ENCODE results near the gene NALCN. TPM values are rescaled to one million over a fixed set of nuclear protein-coding genes. Genes with fewer than 3 reads are reported as not detected.
A peak's percentile ranks its signal among the peaks of the same experiment; 100 is the strongest.

The NALCN gene
- total and polyA plus RNA-seq, 9 donors, result 0.17 to 21.6 (median 1.4) TPM

DNA sequence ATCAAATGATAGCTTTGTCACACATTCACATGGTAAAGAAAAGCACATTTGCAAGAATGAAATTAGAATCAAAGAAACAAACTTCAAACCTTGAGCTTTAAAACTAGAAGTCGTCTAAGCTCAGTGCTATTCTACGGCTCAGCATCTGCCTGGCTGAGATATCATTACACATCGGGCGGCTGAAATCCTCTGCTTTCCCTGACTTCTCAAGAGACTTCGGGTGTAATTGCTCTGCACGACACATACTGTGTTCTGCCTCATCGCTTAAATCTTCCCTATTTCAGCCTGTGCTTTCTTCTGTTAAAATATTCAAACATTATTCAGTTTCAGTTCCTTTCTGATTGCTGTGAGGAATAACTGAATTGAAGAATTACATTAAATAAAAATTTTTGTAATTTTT is 265.3 kb downstream of the NALCN start:
- 18 to 20% (median 18%) methylated on average over 7 of the region's 7 CpGs for WGBS, 3 donors
- DNase-seq, result no peak
- H3K27ac ChIP-seq, result no peak overlapping the region
- no peaks in the 10 kb centered on the region for H3K27me3 ChIP-seq
- intact Hi-C loops (cut with DNase I), result loop anchor here in 1 of 4 donors (10.0 kb wide), 1 partner anchor 314 kb away; no protein-coding TSS in a partner anchor
- no peaks in the 10 kb centered on the region for H3K36me3 ChIP-seq
- no peaks in the 10 kb centered on the region for H3K4me1 ChIP-seq (ENCODE audit: insufficient read depth)
- TF ChIP-seq, protein P1, sequence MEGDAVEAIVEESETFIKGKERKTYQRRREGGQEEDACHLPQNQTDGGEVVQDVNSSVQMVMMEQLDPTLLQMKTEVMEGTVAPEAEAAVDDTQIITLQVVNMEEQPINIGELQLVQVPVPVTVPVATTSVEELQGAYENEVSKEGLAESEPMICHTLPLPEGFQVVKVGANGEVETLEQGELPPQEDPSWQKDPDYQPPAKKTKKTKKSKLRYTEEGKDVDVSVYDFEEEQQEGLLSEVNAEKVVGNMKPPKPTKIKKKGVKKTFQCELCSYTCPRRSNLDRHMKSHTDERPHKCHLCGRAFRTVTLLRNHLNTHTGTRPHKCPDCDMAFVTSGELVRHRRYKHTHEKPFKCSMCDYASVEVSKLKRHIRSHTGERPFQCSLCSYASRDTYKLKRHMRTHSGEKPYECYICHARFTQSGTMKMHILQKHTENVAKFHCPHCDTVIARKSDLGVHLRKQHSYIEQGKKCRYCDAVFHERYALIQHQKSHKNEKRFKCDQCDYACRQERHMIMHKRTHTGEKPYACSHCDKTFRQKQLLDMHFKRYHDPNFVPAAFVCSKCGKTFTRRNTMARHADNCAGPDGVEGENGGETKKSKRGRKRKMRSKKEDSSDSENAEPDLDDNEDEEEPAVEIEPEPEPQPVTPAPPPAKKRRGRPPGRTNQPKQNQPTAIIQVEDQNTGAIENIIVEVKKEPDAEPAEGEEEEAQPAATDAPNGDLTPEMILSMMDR (IDR thresholded peaks at IDR 0.05), result no peak
- TF ChIP-seq POLR2A (IDR thresholded peaks at IDR 0.05) (no peak), EP300 (IDR thresholded peaks at IDR 0.05) (no peak)
- no peaks in the 10 kb centered on the region for H3K9me3 ChIP-seq
- H3K4me3 ChIP-seq, result no peak overlapping the region

DNA sequence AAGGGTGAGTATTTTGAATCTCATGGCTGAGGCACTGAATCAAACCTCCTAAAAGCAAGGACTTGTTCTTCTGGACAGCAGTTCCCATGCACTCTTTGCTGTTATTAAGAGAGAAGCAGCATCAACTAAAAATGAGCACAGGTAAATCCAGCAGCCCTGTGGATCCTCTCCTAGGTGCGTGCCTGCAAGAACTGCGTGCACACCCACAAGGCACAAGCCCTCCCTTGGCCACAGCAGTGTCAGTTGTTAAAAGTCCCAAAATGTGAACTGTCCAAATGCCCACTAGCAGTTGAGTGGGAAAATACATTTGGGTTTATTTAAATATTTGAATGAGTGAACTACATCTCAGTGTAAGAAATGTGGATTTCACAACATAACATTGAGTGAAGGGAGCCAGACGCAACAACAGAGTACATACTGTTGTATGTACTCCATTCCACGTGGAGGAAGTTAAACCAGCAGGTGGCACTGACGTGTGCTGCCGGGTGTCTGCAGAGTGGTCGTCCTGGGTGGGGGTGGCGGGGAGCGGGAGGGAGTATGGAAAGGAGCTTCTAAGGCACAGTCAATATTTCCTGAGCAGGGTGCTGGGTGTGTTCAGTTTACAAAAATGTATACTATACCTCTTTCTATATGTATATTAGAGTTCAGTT is 266.4 kb downstream of the NALCN start:
- intact Hi-C loops (cut with DNase I), result loop anchor here in 2 of 4 donors (10.0 kb wide), 2 partner anchors 315 to 325 kb away; no protein-coding TSS in a partner anchor
- H3K36me3 ChIP-seq, result no peaks in the 10 kb centered on the region

DNA sequence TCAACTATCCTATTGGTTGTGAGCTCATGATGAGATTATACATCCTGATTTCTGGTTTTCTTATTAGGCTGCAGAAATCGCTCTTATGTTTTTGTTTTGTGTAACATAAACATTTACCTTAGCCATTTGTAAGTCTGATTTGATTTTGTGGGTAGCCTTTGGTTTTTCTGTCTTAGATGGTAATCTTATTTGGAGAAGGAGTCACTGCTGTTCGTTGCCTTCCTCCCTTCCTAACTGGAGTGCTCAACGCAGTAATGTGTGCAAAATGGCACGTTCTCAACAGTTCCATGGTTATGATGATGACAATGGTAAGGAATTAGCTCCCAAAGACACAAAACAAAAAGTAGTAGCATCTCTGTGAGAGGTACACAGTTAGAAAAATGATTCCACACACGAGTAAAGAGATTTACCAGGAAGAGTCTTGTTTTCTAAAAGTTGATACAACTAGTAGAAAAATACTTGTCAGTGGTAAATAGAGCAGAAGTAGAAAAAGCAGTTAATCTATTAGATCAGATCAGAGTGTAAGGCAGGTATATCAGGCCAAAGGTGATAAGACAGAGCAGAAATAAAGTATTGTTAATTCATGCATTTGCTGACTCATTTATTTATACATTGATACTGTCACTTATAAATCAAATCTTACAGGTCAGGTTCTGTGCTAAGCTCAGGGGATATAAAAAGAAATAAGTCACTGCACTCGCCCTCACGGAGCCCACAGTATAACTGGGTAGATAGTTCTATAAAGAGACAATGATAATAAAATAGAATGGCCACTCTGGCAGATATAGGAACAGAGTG is 270.0 kb downstream of the NALCN start:
- no peak for DNase-seq
- Histone ChIP-seq H3K27me3 (no peaks in the 10 kb centered on the region), H3K36me3 (no peaks in the 10 kb centered on the region), H3K4me3 (no peak overlapping the region), H3K4me1 (ENCODE audit: insufficient read depth) (no peaks in the 10 kb centered on the region), H3K9me3 (no peaks in the 10 kb centered on the region), H3K27ac (no peak overlapping the region)
- WGBS, 3 donors, result 71 to 83% (median 81%) methylated on average over 7 of the region's 7 CpGs
- TF ChIP-seq, protein P1 (IDR thresholded peaks at IDR 0.05), result no peak
- no peak for TF ChIP-seq POLR2A (IDR thresholded peaks at IDR 0.05)
- TF ChIP-seq EP300 (IDR thresholded peaks at IDR 0.05), result no peak
- intact Hi-C loops (cut with DNase I), result loop anchor here in 1 of 4 donors (10.0 kb wide), 1 partner anchor 329 kb away; no protein-coding TSS in a partner anchor

More for the DNA sequence above, 266.4 kb downstream of the NALCN start:
- no peak for DNase-seq
- H3K27me3 ChIP-seq, result no peaks in the 10 kb centered on the region
- TF ChIP-seq EP300 (IDR thresholded peaks at IDR 0.05), result no peak
- TF ChIP-seq, protein P1 (IDR thresholded peaks at IDR 0.05), result no peak
- TF ChIP-seq POLR2A (IDR thresholded peaks at IDR 0.05), result no peak
- 51 to 56% (median 52%) methylated on average over 9 of the region's 9 CpGs for WGBS, 3 donors
- H3K9me3 ChIP-seq, result no peaks in the 10 kb centered on the region
- no peak overlapping the region for H3K27ac ChIP-seq
- no peak overlapping the region for H3K4me3 ChIP-seq
- H3K4me1 ChIP-seq (ENCODE audit: insufficient read depth), result no peaks in the 10 kb centered on the region

DNA sequence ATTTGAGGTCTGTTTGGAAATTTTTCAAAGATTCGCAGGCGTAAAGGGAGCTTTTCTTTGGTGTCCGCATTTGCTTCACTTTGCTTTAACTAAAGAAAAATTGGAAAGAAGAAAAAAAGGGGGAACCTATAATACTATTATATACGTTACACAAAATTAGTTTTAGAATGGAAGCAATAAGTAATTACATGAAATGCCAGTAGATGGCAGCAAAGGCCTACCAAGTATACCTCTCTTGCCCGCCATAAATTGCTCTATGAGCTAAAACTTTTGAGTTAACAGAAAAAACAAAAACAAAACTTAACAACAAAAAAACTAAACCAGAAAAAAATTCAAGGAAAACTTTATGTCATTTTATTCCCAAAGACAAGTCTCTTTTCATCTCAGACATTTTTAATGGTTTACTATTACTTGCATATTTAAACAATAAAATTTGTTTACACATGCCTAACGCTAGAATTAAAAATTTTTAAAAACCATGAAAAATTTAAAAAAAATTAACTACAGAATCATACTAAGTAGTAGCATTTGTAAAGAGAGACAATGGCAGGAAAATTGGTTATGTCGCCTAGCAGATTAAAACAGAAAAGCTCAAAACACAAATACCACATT is 271.4 kb downstream of the NALCN start:
- intact Hi-C loops (cut with DNase I), result loop anchor here in 1 of 4 donors (10.0 kb wide), 1 partner anchor 330 kb away; no protein-coding TSS in a partner anchor
- no peak overlapping the region for H3K27ac ChIP-seq
- no peaks in the 10 kb centered on the region for H3K4me1 ChIP-seq (ENCODE audit: insufficient read depth)
- 24 to 27% (median 27%) methylated on average over 7 of the region's 7 CpGs for WGBS, 3 donors
- H3K9me3 ChIP-seq, result no peaks in the 10 kb centered on the region
- no peaks in the 10 kb centered on the region for H3K27me3 ChIP-seq
- TF ChIP-seq POLR2A (IDR thresholded peaks at IDR 0.05) (no peak), EP300 (IDR thresholded peaks at IDR 0.05) (no peak)
- TF ChIP-seq, protein P1 (IDR thresholded peaks at IDR 0.05), result peak in 2 of 3 donors; percentile 23 to 65
- DNase-seq, result no peak
- no peak overlapping the region for H3K4me3 ChIP-seq
- H3K36me3 ChIP-seq, result no peaks in the 10 kb centered on the region

Measured in ovary (tissue), 9 donors.